Esophagus muscularis mucosa (tissue), 4 donors: ENCODE data around the gene RPS10. TPM values are rescaled to one million over a fixed set of nuclear protein-coding genes. Genes with fewer than 3 reads are reported as not detected.

Experiments
- DNase-seq: peaks from one replicate; pipeline ENCODE4 v3.0.0-alpha.2; 2017; ENCODE audit errors: extremely low spot score
- H3K27ac ChIP-seq, 4 donors: fragments of 200-600 bp; sonication (generic); replicated peaks in 1 of 4; 1 replicate in 3 of 4; 2 replicates in 1 of 4; pipeline ENCODE4 v1.5.1; 2016 to 2019; ENCODE audit warnings: mild to moderate bottlenecking in 1 of 4
- H3K27me3 ChIP-seq, 4 donors: fragments of 200-600 bp; sonication (generic); one replicate each; pipeline versions ENCODE4 v1.5.1 to v1.6.0; 2016 to 2019
- H3K36me3 ChIP-seq, 4 donors: fragments of 200-600 bp; sonication (generic); one replicate each; pipeline ENCODE4 v1.5.1; 2016 to 2019
- H3K4me1 ChIP-seq, 4 donors: fragments of 200-600 bp; sonication (generic); one replicate each; pipeline ENCODE4 v1.5.1; 2016 to 2019
- H3K4me3 ChIP-seq, 4 donors: fragments of 200-600 bp; sonication (generic); 1 replicate in 2 of 4; 2 replicates in 2 of 4; pipeline ENCODE4 v1.5.1; 2016 to 2019; ENCODE audit warnings: mild to moderate bottlenecking in 4 of 4, moderate library complexity in 1 of 4
- H3K9me3 ChIP-seq, 4 donors: fragments of 200-600 bp; sonication (generic); 1 replicate in 3 of 4; 2 replicates in 1 of 4; pipeline ENCODE4 v1.5.1; 2016 to 2019
- EP300 ChIP-seq: sonication (generic); formaldehyde crosslinking; IDR thresholded peaks from one replicate; pipeline ENCODE4 v1.6.1; 2017; ENCODE audit warnings: antibody characterized with exemption
- POLR2A ChIP-seq: fragments of 450-650 bp; IDR thresholded peaks from one replicate; pipeline ENCODE4 v1.6.1; 2017; ENCODE audit warnings: antibody characterized with exemption, moderate library complexity, mild to moderate bottlenecking, low read depth
- POLR2AphosphoS5 ChIP-seq, 2 donors: sonication (generic); formaldehyde crosslinking; IDR thresholded peaks; one replicate each; pipeline ENCODE4 v1.6.1; 2017; ENCODE audit warnings: antibody characterized with exemption in 2 of 2
- WGBS: methylation state at CpG from one replicate; pipeline ENCODE4 v1.1.5; 2018; 5-methylcytosine and 5-hydroxymethylcytosine counted together
- intact Hi-C: fragments of 100-400 bp; cut with DNase I; formaldehyde crosslinking; loops from one replicate; pipeline ENCODE4 v1.15.1; 2023
- total RNA-seq, 4 donors: library from RNA; depleted of rRNA; stranded (reverse); fragments of >200 nt; gene quantifications; one replicate each; pipeline versions ENCODE4 v1.1.0 to v1.2.1, GENCODE V29; 2016
- TF ChIP-seq, protein P1 (sequence below), 3 experiments: fragments of 200-600 bp in 2 of 3; fragments of 450-650 bp in 1 of 3; sonication (generic) in 2 of 3; IDR thresholded peaks; one replicate each; pipeline ENCODE4 v1.5.1; 2017 to 2019; ENCODE audit warnings: antibody characterized with exemption in 3 of 3, mild to moderate bottlenecking in 2 of 3, moderate library complexity in 1 of 3

The RPS10 gene
- total RNA-seq, 4 donors from 2014 or later, result 823 to 3,592 (median 2,534) TPM

DNA sequence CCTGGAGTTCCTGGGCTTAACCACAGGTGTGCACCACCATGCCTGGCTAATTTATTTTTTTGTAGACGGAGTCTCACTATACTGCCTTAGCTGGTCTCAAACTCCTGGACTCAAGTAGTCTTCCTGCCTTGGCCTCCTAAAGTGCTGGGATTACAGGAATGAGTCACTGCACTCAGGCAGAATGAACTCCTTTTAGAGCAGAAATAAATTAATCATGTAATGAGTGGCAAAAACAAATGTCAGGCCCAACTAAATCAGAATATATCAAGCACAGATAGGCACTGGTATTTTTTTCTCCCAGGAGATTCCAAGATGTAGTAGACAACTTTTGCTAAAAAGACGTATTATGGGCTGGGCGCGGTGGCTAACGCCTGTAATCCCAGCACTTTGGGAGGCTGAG, 2.6 kb downstream of the RPS10 start:
- Histone ChIP-seq H3K4me3 (no peak overlapping the region), H3K27me3 (no peaks in the 10 kb centered on the region), H3K9me3 (no peaks in the 10 kb centered on the region), H3K27ac (peak overlapping the region in 3 of 4 donors; percentile 35 to 79 (median 50)), H3K36me3 (peaks cover 62 to 67% (median 66%) of the 10 kb centered on the region in 4 donors), H3K4me1 (peaks cover 15 to 46% (median 32%) of the 10 kb centered on the region in 4 donors)
- TF ChIP-seq POLR2AphosphoS5 (IDR thresholded peaks at IDR 0.05), result no peak
- TF ChIP-seq, protein P1, sequence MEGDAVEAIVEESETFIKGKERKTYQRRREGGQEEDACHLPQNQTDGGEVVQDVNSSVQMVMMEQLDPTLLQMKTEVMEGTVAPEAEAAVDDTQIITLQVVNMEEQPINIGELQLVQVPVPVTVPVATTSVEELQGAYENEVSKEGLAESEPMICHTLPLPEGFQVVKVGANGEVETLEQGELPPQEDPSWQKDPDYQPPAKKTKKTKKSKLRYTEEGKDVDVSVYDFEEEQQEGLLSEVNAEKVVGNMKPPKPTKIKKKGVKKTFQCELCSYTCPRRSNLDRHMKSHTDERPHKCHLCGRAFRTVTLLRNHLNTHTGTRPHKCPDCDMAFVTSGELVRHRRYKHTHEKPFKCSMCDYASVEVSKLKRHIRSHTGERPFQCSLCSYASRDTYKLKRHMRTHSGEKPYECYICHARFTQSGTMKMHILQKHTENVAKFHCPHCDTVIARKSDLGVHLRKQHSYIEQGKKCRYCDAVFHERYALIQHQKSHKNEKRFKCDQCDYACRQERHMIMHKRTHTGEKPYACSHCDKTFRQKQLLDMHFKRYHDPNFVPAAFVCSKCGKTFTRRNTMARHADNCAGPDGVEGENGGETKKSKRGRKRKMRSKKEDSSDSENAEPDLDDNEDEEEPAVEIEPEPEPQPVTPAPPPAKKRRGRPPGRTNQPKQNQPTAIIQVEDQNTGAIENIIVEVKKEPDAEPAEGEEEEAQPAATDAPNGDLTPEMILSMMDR (IDR thresholded peaks at IDR 0.05), result no peak
- no peak for TF ChIP-seq EP300
- no peak for TF ChIP-seq POLR2A
- intact Hi-C loops, result loop anchor here (10.0 kb wide), 1 partner anchor 182 kb away; no protein-coding TSS in a partner anchor
- no peak for DNase-seq
- 72% methylated on average over 5 of the region's 5 CpGs for WGBS

DNA sequence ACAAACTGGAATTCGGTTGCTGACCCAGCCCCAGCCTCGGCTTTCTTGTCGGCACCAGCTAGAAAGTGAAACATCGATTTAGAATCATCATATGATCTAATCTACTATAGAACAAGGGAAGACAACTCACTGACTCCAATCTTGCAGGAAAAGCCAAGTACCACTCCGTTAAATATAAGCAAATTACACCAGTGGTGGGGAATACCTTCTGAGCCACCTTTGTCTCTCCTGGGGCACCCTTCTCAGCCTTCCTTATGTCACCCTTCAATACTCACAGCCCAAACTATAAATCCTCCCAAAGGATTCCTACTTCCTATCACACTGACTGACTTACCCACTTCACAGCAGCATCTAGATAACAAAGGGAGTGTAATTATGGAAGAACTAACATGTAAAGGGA, 7.5 kb downstream of the RPS10 start:
- TF ChIP-seq, protein P1 (IDR thresholded peaks at IDR 0.05), result no peak
- TF ChIP-seq POLR2A (no peak), EP300 (no peak), POLR2AphosphoS5 (IDR thresholded peaks at IDR 0.05) (no peak)
- no peaks in the 10 kb centered on the region for H3K27me3 ChIP-seq
- intact Hi-C loops, result no loop called here
- no peak for DNase-seq
- H3K9me3 ChIP-seq, result no peaks in the 10 kb centered on the region
- WGBS, result 83% methylated on average over 5 of the region's 5 CpGs
- peaks cover 63 to 76% (median 75%) of the 10 kb centered on the region in 4 donors for H3K36me3 ChIP-seq
- no peak overlapping the region for H3K27ac ChIP-seq
- H3K4me3 ChIP-seq, result no peak overlapping the region
- peaks cover 4 to 34% (median 18%) of the 10 kb centered on the region in 4 donors for H3K4me1 ChIP-seq

DNA sequence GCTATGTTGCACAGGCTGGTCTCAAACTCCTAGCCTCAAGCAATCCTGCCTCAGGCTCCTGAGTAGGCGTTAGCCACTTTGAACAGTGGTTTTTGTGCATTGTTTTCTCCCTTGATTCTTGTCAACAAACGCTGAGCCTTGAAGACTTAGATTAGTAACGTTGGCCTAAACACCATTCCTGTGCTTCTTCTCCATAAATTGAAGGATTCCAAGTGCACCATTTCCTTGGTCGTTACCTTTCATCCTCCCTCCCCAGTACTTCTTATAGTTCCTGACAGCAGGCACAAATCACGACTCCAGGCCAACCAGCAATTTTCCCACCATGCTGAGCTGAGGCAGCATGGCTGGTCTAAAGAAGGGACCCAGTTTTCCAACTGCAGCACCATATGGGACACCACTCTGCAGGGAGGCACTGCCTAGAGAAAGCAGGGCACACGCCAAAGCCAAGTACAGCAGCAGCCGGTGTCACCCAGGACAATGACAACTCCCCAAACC, 8.9 kb downstream of the RPS10 start:
- no peak for DNase-seq
- Histone ChIP-seq H3K27ac (no peak overlapping the region), H3K9me3 (no peaks in the 10 kb centered on the region), H3K4me1 (peaks cover 4 to 20% (median 12%) of the 10 kb centered on the region in 4 donors), H3K36me3 (peaks cover 49 to 61% (median 60%) of the 10 kb centered on the region in 4 donors), H3K27me3 (no peaks in the 10 kb centered on the region), H3K4me3 (no peak overlapping the region)
- intact Hi-C loops, result no loop called here
- TF ChIP-seq EP300 (no peak), POLR2A (no peak), POLR2AphosphoS5 (IDR thresholded peaks at IDR 0.05) (no peak)
- TF ChIP-seq, protein P1 (IDR thresholded peaks at IDR 0.05), result no peak
- 76% methylated on average over 7 of the region's 7 CpGs for WGBS

DNA sequence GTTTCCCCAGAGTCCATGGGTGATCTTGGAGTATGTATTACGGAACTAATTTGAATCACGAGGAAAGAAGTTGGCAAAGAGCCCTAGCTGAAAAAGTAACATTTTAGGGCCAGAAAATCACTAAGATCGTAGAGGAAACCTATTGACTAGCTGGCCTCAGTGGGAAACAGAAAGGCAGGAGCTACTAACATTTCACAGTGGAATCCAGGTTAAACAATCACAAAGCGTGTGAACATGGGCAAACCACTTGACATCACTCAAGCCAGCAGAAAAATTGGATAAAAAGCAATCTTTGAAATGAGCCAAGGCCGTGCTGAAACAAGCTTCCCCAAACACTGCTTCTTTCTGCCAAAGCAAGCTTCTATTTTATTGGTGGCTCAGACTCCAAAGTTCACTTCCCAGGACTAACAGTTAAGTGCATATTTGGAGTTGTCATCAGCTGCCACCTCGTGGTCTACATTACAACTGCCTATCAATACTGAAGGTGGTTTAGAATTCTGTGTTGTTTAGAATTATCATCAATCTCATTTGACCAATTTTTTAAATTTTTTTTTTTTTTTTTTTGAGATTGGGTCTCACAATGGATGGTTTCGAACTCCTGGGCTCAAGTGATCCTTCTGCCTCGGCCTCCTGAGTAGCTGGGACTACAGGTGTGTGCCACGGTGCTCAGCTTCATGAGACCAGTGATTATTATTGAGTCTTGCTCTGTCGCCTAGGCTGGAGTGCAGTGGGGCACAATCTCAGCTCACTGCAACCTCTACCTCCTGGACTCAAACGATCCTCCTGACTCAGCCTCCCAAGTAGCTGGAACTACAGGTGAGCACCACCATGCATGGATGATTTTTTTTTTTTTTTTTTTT, 10.6 kb downstream of the RPS10 start:
- intact Hi-C loops, result loop anchor here (2.0 kb wide), 2 partner anchors 166 to 218 kb away; partner anchors contain the start of gene SMIM29
- Histone ChIP-seq H3K36me3 (peaks cover 32 to 44% (median 43%) of the 10 kb centered on the region in 4 donors), H3K27ac (peak overlapping the region; percentile 67 to 76 (median 72)), H3K27me3 (no peaks in the 10 kb centered on the region), H3K9me3 (no peaks in the 10 kb centered on the region), H3K4me3 (no peak overlapping the region), H3K4me1 (peaks cover 4 to 19% (median 12%) of the 10 kb centered on the region in 4 donors)
- no peak for TF ChIP-seq POLR2A
- peak in 1 of 2 donors; percentile 46 for TF ChIP-seq POLR2AphosphoS5 (IDR thresholded peaks at IDR 0.05)
- TF ChIP-seq, protein P1 (IDR thresholded peaks at IDR 0.05), result peak; percentile 74 to 86 (median 76)
- 48% methylated on average over 11 of the region's 11 CpGs for WGBS
- no peak for DNase-seq
